Dendritic cell treated with granulocyte-macrophage colony-stimulating factor and Interleukin-4, amounts not matched to agents 40 ng/mL and 50 ng/mL, for 4 days (primary cell): ENCODE data around the gene LRFN3.
"Not testable (repeated sequence)": the region's sequence is repeated elsewhere in the genome, so short reads cannot be mapped to it uniquely, and the experiment has no call there.

Experiments used
- H3K27ac Mint-ChIP-seq: one replicate; pipeline ENCODE4 v1.8.0; 2022; ENCODE audit warnings: mild to moderate bottlenecking, mixed read lengths
- H3K27me3 Mint-ChIP-seq: one replicate; pipeline ENCODE4 v1.8.0; 2022; ENCODE audit warnings: mild to moderate bottlenecking, mixed read lengths
- H3K36me3 Mint-ChIP-seq: one replicate; pipeline ENCODE4 v1.8.0; 2022; ENCODE audit warnings: low read depth, mixed read lengths
- H3K4me1 Mint-ChIP-seq: one replicate; pipeline ENCODE4 v1.8.0; 2022; ENCODE audit warnings: low read depth, mixed read lengths
- H3K4me3 Mint-ChIP-seq: one replicate; pipeline ENCODE4 v1.8.0; 2022; ENCODE audit warnings: mild to moderate bottlenecking, moderate library complexity, mixed read lengths
- H3K9me3 Mint-ChIP-seq: one replicate; pipeline ENCODE4 v1.8.0; 2022; ENCODE audit warnings: mixed read lengths
- intact Hi-C: fragments of 100-400 bp; cut with micrococcal nuclease; formaldehyde crosslinking; loops from one replicate; pipeline ENCODE4 v1.15.0; 2022

LRFN3 gene

DNA sequence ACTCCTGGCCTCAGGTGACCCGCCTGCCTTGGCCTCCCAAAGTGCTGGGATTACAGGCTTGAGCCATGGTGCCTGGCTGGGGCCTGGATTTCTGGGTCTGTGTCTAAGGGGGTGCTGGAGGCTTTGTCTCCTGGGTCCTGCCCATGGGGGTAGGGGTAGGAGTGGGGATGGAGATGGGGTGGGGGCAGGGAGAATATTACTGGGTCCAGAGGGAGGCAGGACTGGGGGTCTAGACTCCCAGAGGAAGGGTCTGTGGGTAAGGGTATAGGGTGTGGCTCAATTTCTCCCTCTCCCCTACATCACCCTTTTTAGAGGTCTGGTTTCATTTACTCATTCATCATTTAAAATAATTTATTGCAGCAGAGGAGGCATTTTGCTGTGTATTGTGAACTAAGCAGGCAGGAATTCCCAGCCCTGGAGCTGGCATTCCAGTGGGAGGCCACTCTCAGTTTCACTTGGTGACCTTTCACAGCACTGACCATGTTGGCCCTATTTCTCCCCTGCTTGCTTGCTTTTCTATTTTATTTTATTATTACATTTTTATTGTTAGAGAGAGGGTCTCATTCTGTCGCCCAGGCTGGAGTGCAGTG, 35.0 kb upstream of the LRFN3 start:
- intact Hi-C loops, result loop anchor here (10.0 kb wide), 1 partner anchor 156 kb away; the partner anchor contains the start of genes IGFLR1, LIN37, PSENEN and U2AF1L4
- H3K27ac Mint-ChIP-seq, result peak overlapping the region; percentile 96
- H3K27me3 Mint-ChIP-seq, result no peaks in the 10 kb centered on the region
- peak overlapping the region; percentile 98 for H3K4me3 Mint-ChIP-seq
- peaks cover 75% of the 10 kb centered on the region for H3K36me3 Mint-ChIP-seq
- H3K9me3 Mint-ChIP-seq, result no peaks in the 10 kb centered on the region
- peaks cover 66% of the 10 kb centered on the region for H3K4me1 Mint-ChIP-seq

GRCh38 chr19:35901854-35902661, 34.1 kb upstream of the LRFN3 start, which contains the start of gene HCST:
TSS of gene HCST (plus strand) at chr19:35902529. CDS start at chr19:35902594, 65 bp downstream.
- intact Hi-C loops, result loop anchor here (10.0 kb wide), 1 partner anchor 157 kb away; the partner anchor contains the start of genes IGFLR1, LIN37, PSENEN and U2AF1L4
- peak within 1 kb of the TSS; percentile 96 for H3K27ac Mint-ChIP-seq
- H3K4me1 Mint-ChIP-seq, result peaks cover 73% of the 10 kb centered on the region
- H3K36me3 Mint-ChIP-seq, result peaks cover 75% of the 10 kb centered on the region
- no peaks in the 10 kb centered on the region for H3K9me3 Mint-ChIP-seq
- H3K4me3 Mint-ChIP-seq, result peak within 1 kb of the TSS; percentile 98
- H3K27me3 Mint-ChIP-seq, result no peaks in the 10 kb centered on the region

DNA sequence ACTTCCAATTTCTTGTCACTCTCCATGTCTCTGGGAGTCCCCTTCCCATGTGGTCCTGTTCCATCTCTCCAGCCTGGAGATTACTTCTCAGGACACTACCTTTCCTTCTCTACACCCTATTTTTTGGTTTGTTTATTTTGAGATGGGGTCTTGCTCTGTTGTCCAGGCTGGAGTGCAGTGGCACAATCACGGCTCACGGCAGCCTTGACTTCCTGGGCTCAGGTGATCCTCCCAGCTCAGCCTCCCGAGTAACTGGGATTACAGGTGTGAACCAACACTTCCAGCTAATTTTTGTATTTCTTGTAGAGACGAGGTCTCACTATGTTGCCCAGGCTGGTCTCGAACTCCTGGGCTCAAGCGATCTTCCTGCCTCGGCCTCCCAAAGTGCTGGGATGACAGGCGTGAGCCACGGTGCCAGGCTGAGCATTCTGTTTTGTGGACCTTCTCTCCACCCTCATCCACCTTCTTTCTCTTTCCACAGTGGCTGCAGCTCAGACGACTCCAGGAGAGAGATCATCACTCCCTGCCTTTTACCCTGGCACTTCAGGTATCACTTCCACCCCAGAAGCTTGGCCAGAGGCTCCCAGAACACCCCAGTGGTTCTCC, 33.2 kb upstream of the LRFN3 start:
- H3K27me3 Mint-ChIP-seq, result no peaks in the 10 kb centered on the region
- intact Hi-C loops, result loop anchor here (10.0 kb wide), 1 partner anchor 158 kb away; the partner anchor contains the start of genes IGFLR1, LIN37, PSENEN and U2AF1L4
- H3K27ac Mint-ChIP-seq, result peak overlapping the region; percentile 96
- H3K36me3 Mint-ChIP-seq, result peaks cover 75% of the 10 kb centered on the region
- H3K4me3 Mint-ChIP-seq, result peak overlapping the region; percentile 98
- no peaks in the 10 kb centered on the region for H3K9me3 Mint-ChIP-seq
- H3K4me1 Mint-ChIP-seq, result peaks cover 71% of the 10 kb centered on the region

GRCh38 chr19:35903550-35904179, 32.5 kb upstream of the LRFN3 start:
- peaks cover 73% of the 10 kb centered on the region for H3K36me3 Mint-ChIP-seq
- H3K9me3 Mint-ChIP-seq, result no peaks in the 10 kb centered on the region
- peak overlapping the region; percentile 98 for H3K4me3 Mint-ChIP-seq
- H3K27ac Mint-ChIP-seq, result peak overlapping the region; percentile 96
- H3K4me1 Mint-ChIP-seq, result peaks cover 64% of the 10 kb centered on the region
- intact Hi-C loops, result loop anchor here (10.0 kb wide), 1 partner anchor 159 kb away; the partner anchor contains the start of genes IGFLR1, LIN37, PSENEN and U2AF1L4
- no peaks in the 10 kb centered on the region for H3K27me3 Mint-ChIP-seq

DNA sequence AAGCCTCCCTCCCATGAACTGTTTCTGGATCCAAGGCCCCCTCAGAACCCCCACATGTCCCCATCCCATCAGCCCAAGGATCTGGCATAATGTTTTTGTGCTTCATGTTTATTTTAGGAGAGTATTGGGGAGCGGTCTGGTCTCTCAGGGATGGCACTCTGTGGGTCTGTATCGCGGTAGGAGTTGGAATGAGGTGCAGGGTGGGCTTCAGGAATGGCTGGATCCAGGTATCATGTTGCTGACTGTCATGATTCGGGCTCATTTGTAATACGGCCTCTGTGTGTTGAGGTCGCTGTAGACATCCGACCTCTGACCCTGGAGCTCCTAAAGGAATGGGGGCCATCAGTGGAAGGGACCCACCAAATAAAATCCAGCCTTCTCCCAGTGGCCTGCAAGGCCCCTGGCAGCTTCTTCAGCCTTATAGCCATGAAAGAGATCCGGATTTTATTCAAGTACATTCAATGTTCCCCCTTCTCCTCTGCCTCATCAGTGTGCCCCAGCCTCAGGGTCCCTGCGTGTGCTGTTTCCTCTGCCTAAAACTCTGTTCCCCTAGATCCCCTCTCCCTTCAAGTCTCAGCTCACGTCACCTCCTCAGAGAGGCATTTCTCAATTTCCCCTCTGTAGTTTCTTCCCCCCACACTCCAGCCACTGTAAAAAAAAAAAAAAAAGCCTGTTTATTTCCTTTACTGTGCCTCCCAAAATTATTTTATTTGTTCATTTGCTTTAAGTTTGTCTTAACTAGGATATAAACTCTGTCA, 31.7 kb upstream of the LRFN3 start:
- Mint-ChIP-seq H3K4me1 (peaks cover 69% of the 10 kb centered on the region), H3K9me3 (no peaks in the 10 kb centered on the region), H3K27me3 (no peaks in the 10 kb centered on the region), H3K27ac (peak overlapping the region; percentile 96), H3K36me3 (peaks cover 72% of the 10 kb centered on the region), H3K4me3 (peak overlapping the region; percentile 98)
- intact Hi-C loops, result loop anchor here (10.0 kb wide), 1 partner anchor 160 kb away; the partner anchor contains the start of genes IGFLR1, LIN37, PSENEN and U2AF1L4

- peak overlapping the region; percentile 96 for H3K27ac Mint-ChIP-seq
- H3K27me3 Mint-ChIP-seq, result no peaks in the 10 kb centered on the region
- intact Hi-C loops, result loop anchor here (10.0 kb wide), 1 partner anchor 160 kb away; the partner anchor contains the start of genes IGFLR1, LIN37, PSENEN and U2AF1L4
- peaks cover 77% of the 10 kb centered on the region for H3K4me1 Mint-ChIP-seq
- H3K36me3 Mint-ChIP-seq, result peaks cover 66% of the 10 kb centered on the region
- H3K9me3 Mint-ChIP-seq, result no peaks in the 10 kb centered on the region
- peak overlapping the region; percentile 98 for H3K4me3 Mint-ChIP-seq
These were observed 30.9 kb upstream of the LRFN3 start for GRCh38 chr19:35905178-35905727.

DNA sequence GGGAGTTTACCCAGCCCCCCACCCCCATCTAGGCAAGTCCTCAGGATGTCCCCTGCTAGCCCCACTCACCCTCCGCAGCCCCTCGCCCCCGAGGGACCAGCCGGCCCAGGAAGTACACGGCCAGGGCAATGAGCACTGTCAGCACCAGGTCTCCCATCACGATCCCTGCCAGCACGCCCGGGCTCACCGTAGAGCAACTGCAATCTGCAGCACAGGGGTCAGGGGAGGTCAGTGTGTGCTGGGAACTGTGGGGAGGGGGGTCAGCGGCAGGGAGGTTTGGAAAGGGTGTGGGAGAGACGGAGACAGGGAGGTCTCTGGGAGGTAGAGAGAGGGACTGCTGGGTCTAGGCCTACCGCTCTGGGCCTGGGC, 28.8 kb upstream of the LRFN3 start:
- intact Hi-C loops, result loop anchor here (10.0 kb wide), 1 partner anchor 163 kb away; the partner anchor contains the start of genes IGFLR1, LIN37, PSENEN and U2AF1L4
- Mint-ChIP-seq H3K27me3 (no peaks in the 10 kb centered on the region), H3K4me3 (peak overlapping the region; percentile 98), H3K36me3 (peaks cover 60% of the 10 kb centered on the region), H3K9me3 (no peaks in the 10 kb centered on the region), H3K4me1 (peaks cover 80% of the 10 kb centered on the region), H3K27ac (peak overlapping the region; percentile 96)

GRCh38 chr19:35908010-35908441, 28.1 kb upstream of the LRFN3 start, which contains the start of gene TYROBP:
TSS of gene TYROBP (minus strand) at chr19:35908295. CDS start at chr19:35908228, 67 bp downstream.
- Mint-ChIP-seq H3K4me1 (peaks cover 73% of the 10 kb centered on the region), H3K9me3 (no peaks in the 10 kb centered on the region), H3K27ac (peak within 1 kb of the TSS; percentile 96), H3K36me3 (peaks cover 59% of the 10 kb centered on the region), H3K27me3 (no peaks in the 10 kb centered on the region), H3K4me3 (peak within 1 kb of the TSS; percentile 98)
- intact Hi-C loops, result loop anchor here (2.0 to 10.0 kb wide), 2 partner anchors 23 to 163 kb away; partner anchors contain the start of genes IGFLR1, LIN37, PSENEN and U2AF1L4

DNA sequence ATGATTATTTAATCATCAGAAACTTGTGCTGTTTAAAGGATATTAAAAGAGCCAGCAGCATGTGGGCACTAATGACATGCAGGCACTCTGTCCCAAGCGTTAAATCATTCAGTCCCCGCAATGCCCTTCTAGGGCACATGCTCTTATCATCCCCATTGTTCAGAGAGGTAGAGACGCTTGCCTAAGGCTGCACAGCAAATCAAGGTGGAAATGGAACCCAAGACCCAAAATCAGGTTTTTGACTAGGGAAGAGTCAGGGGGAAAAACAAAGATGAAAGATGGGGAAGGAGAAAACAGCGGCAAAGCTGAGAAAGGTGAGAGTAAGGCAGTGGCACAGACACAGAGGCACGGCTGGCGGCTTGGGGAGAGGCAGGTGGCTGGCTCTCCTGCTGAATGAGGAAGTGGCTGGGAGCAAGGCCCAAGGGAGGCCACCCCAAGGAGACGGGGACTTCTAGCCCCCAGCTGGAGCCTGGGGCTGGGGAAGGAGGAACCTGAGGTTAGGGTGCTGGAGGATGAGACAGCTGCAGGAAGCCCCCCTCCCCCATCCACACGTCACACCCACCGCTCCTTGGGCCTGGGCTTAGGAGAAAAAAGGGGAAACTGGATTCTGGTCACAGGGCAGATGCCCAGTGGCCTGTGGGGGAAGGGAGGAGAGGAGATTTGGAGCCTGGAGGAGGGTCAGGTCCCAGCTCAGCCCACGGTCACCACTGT, 27.0 kb upstream of the LRFN3 start:
- peak overlapping the region; percentile 98 for H3K4me3 Mint-ChIP-seq
- intact Hi-C loops, result loop anchor here (2.0 to 10.0 kb wide), 2 partner anchors 22 to 164 kb away; partner anchors contain the start of genes IGFLR1, LIN37, PSENEN and U2AF1L4
- no peaks in the 10 kb centered on the region for H3K27me3 Mint-ChIP-seq
- peaks cover 48% of the 10 kb centered on the region for H3K36me3 Mint-ChIP-seq
- H3K27ac Mint-ChIP-seq, result peak overlapping the region; percentile 96
- H3K9me3 Mint-ChIP-seq, result no peaks in the 10 kb centered on the region
- peaks cover 73% of the 10 kb centered on the region for H3K4me1 Mint-ChIP-seq

- Mint-ChIP-seq H3K27me3 (no peaks in the 10 kb centered on the region), H3K4me1 (peaks cover 70% of the 10 kb centered on the region), H3K27ac (peak overlapping the region; percentile 96), H3K4me3 (peak overlapping the region; percentile 98), H3K9me3 (no peaks in the 10 kb centered on the region), H3K36me3 (peaks cover 42% of the 10 kb centered on the region)
- intact Hi-C loops, result loop anchor here (2.0 to 10.0 kb wide), 2 partner anchors 21 to 165 kb away; partner anchors contain the start of genes IGFLR1, LIN37, PSENEN and U2AF1L4
These were observed 26.5 kb upstream of the LRFN3 start for GRCh38 chr19:35909684-35910035.

DNA sequence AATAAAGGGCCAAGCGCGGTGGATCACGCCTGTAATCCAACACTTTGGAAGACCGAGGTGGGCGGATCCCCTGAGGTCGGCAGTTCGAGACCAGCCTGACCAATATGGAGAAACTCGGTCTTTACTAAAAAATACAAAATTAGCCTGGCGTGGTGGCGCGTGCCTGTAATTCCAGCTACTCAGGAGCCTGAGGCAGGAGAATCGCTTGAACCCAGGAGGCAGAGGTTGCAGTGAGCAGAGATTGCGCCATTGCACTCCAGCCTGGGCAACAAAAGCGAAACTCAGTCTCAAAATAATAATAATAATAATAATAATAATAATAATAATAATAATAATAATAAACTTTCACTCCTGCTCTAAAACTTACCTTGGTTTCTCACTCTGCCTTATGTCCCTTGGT, 25.8 kb upstream of the LRFN3 start:
- H3K27me3 Mint-ChIP-seq, H3K4me3 Mint-ChIP-seq, intact Hi-C loops, H3K9me3 Mint-ChIP-seq: not testable (repeated sequence)
- H3K36me3 Mint-ChIP-seq, result peaks cover 35% of the 10 kb centered on the region
- H3K27ac Mint-ChIP-seq, result peak overlapping the region; percentile 96
- H3K4me1 Mint-ChIP-seq, result peaks cover 70% of the 10 kb centered on the region

GRCh38 chr19:35911173-35911572, 25.0 kb upstream of the LRFN3 start:
- H3K27ac Mint-ChIP-seq, result peak overlapping the region; percentile 96
- no peak overlapping the region for H3K4me3 Mint-ChIP-seq
- peaks cover 74% of the 10 kb centered on the region for H3K4me1 Mint-ChIP-seq
- intact Hi-C loops, result no loop called here
- no peaks in the 10 kb centered on the region for H3K9me3 Mint-ChIP-seq
- H3K36me3 Mint-ChIP-seq, result peaks cover 28% of the 10 kb centered on the region
- H3K27me3 Mint-ChIP-seq, result no peaks in the 10 kb centered on the region
